Kidney capillary endothelial cell (primary cell): ENCODE results near the gene ZNF556.
A peak's percentile ranks its signal among the peaks of the same experiment; 100 is the strongest.
"Not testable (repeated sequence)": the region's sequence is repeated elsewhere in the genome, so short reads cannot be mapped to it uniquely, and the experiment has no call there.

Experiments used
- DNase-seq: peaks from one replicate; pipeline ENCODE4 v3.0.0-alpha.2; 2018; ENCODE audit warnings: low spot score

ZNF556 gene

DNA sequence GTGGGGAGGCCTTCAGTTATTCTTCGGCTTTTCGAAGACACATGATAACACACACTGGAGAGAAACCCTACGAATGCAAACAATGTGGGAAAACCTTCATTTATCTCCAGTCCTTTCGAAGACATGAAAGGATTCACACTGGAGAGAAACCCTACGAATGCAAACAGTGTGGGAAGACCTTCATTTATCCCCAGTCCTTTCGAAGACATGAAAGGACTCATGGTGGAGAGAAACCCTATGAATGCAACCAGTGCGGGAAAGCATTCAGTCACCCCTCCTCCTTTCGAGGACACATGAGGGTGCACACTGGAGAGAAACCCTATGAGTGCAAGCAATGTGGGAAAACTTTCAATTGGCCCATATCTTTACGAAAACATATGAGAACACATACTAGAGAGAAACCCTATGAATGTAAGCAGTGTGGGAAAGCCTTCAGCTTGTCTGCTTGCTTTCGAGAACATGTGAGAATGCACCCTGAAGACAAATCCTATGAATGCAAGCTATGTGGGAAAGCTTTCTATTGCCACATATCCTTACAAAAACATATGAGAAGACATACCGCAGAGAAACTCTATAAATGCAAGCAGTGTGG lies 14.0 kb upstream of the ZNF556 start:
- no peak for DNase-seq

DNA sequence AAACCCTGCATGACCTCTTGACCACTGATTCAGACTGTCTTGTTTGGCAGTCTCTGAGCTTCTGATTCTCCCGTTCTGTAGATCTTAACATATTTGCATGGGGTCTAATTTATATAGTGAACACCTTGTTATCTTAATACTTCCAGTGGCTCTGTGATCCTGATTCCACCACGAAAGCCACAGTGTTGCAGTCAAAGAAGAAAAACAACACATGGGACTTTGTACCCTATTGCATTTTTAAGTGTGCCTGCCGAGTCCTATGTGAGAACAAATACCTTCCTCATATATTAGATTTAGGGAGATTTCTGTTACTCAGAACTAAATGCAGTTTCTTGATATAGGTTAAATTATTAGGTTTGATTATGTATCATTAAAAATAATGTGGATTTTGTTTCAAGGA lies 12.3 kb upstream of the ZNF556 start:
- DNase-seq = no peak

DNA sequence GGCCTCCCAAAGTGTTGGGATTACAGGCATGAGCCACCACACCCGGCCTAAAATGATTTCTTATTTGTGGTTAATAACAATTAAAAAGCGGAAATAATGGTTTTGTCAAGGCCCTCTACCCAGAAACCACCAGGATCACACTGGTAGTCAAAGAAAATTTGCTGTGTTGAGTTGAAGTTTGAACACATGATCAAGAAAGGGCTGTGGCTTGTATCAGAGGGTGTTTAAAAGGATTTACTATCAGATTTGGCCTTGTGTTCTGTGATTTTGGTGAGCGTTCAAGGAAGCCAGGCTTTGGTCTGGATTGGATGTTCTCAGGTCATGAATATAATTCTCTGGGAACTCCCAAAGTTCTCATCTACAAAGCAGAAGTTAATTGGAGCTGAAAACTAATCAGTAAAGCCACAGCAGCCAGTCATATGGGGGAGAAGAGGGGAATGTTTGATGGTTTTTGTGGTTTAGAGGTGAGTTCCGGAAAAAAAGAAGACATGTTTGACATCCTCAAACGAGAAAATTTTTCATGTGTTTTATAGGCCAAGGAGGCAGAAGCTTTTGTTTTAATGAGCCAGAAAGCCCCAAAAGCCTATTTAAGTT lies 10.6 kb upstream of the ZNF556 start:
- DNase-seq = no peak

DNA sequence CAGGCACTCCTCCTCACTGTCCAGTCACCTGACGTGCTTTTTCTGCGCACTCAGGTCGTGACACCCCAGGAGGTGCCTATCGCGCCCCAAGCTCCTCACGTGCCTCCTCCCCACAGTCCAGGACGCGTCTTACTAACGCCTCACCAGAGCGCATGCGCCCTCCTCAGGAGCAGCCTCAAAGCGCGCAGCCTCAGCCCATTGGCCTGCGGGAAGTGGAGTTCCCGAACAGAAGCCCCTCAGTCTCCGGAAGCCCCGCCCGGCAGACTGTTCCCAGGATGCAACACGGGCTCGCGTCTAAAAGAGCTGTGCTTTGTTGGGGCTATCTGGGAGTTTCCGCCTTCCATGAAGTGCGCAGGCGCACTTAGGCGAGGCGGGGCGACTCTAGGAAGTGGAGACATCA lies 8.3 kb upstream of the ZNF556 start:
- DNase-seq = no peak

DNA sequence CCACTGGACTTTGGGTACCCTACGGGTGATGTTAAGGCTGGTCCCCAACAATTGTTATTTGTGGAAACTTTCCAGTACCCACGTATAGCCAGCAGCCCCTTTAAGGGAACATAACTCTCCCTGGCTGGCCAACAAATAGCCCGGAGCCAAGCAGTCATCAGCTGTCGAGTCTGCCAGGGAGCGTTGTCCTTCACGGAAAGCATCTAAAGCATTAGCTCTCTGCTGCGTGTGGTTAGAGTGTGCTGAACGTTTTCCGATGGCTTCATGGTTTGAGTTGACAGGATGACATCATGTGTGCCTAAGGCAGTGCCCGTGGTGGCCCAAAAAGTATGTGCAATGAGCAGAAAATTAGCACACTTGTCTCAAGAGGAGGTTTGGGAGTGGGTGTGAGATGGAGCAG lies 3.3 kb upstream of the ZNF556 start:
- no peak for DNase-seq

DNA sequence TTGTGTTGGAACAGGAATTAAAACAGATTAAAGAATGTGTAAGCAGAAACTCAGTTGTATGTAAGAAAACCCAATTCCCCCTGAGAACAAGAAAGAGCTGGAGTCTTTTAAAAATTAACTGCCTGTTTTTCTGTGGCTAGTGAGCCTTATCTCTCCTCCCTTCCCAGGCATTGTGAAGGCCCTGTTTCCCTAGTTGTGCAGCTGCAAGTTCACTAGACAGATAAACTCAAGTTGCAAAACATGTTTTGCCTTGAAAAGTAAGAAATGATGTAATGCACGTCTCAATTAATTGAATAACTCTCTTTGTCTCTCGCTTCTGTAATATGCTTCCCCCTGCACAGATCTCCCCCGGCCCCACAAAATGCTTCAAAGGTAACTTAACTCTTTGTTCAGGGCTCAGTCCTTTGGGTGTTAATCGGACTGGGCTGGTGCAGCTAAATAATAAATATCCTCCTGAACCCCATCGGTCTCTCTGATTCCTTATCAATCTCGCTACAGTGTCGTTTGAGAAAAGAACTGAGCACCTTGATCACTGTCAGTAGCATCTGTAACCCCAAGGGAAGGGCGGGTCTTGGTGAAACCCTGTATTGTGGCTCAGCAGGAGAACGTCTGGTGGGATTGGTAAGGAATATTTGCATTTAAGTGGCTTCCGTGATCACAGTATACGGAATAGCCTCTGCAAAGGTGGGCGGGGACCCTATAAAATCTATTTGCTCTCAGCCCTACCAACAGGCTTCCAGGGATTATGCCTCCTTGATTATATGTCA lies 1.6 kb upstream of the ZNF556 start:
- DNase-seq = no peak

DNA sequence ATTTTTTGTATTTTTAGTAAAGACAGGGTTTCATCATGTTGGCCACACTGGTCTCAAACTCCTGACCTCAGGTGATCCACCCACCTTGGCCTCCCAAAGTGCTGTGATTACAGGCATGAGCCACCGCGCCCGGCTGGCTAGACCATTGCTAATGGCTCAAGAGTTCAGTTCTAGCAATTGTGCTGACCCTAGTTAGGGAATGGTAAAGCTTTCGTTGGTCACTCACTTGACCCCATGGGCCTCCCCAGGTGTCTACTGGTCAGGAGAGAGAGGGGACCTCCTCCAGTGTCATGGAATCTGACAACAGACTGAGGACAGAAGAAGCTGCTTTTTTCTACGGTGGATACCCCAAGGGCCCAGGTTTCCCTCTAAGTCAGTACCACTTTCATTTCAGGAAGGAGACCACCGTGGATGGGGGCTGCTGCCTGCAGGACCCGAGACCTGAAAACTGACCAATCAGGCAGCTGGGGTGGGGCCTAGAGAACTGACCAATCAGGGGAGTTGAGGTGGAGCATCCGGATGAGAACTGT lies 575 bp upstream of the ZNF556 start:
- no peak for DNase-seq

DNA sequence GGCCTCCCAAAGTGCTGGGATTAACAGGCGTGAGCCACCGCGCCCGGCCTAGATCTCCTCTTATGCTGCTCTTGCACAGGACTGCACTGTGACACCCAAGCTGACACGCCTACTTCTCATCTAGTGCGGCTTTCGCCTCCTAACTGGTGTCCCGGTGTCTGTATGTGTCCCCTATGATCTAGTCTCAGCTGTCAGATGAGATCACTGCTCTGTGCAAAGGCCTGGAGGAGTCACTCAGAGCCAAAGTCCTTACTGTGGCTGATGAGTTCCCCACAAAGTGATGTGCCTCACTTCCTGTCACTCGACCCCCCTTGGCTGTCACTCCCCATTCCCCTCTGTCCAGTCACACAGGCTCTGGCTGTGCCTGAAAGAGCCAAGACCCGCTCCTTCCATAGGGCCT lies 2.5 kb downstream of the ZNF556 start:
- DNase-seq = no peak

DNA sequence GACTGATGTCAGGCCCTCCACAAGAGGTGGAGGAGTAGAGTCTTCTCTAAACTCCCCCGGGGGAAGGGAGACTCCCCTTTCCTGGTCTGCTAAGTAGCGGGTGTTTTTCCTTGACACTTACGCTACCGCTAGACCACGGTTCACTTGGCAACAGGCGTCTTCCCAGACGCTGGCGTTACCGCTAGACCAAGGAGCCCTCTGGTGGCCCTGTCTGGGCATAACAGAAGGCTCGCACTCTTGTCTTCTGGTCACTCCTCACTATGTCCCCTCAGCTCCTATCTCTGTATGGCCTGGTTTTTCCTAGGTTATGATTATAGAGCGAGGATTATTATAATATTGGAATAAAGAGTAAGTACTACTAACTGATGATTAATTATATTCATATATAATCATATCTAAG lies 5.0 kb downstream of the ZNF556 start:
- DNase-seq = not testable (repeated sequence)

DNA sequence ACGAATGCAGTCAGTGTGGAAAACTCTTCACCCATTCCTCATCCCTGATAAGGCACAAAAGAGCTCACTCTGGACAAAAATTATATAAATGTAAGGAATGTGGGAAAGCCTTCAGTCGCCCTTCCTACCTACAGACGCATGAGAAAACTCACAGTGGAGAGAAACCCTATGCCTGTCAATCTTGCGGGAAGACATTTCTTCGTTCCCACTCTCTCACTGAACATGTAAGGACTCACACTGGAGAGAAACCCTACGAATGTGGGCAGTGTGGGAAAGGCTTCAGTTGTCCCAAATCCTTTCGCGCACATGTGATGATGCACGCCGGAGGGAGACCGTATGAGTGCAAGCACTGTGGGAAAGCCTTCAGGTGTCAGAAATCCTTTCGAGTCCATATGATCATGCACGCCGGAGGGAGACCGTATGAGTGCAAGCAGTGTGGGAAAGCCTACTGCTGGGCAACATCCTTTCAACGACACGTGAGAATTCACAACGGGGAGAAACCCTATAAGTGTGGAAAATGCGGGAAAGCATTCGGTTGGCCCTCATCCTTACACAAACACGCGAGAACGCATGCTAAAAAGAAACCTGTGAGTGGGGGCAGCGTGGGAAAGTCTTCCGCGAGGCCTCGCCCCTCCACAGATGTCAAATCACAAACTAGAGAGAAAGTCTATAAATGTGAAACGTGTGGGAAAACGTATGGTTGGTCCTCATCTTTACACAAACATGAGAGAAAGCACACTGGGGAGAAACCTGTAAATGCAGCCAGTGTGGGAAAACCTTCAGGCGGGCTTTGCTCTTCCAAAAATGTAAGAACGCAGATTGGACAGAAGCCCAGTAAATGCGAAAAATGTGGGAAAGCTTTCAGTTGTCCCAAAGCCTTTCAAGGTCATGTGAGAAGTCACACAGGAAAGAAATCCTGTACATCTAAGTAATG lies 10.5 kb downstream of the ZNF556 start:
- DNase-seq = no peak

DNA sequence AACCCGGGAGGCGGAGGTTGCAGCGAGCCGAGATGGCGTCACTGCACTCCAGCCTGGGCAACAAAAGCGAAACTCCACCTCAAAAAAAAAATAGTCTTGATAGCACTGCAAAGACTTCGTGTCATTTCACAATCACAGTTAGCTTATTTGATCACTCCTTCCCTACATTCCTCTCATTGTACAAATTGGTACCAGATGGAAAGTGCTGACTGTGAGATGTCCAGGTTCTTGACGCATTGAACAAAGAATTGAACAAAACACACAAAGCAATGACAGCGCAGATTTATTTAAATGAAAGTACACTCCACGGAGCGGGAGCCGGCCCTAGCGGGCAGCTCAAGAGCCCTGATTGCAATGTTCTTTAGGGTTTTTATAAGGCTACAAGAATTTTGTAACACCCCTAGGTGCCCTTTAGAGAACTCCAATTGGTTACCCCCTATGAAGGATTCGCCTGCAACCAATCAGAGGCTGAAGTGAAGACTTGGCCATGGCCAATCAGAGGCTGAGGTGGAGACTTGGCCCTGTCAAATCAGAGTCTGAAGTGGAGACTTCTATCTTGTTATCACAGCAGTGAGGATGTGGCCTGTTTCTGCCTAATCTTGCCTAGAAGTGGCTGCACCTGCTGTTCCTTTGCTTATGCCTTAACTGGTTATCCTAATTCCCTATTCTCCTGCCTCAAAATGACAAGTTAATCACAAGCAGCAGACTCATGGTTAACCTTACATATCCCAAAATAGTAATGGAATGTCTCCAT lies 16.7 kb downstream of the ZNF556 start:
- no peak for DNase-seq

DNA sequence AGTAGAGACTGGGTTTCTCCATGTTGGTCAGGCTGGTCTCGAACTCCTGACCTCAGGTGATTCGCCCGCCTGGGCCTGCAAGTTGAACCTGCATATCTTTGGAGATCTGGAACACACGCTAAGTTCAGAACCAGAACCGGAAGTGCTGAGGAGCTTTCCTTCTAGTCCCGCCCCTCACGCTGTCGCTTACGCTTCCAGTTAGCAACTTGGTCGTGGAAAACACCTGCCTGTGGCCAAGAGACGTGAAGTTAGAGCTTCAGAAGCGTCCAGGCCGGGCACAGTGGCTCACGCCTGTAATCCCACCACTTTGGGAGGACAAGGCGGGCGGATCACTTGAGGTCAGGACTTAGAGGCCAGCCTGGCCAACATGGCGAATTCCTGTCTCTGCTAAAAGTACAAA lies 18.6 kb downstream of the ZNF556 start:
- no peak for DNase-seq

DNA sequence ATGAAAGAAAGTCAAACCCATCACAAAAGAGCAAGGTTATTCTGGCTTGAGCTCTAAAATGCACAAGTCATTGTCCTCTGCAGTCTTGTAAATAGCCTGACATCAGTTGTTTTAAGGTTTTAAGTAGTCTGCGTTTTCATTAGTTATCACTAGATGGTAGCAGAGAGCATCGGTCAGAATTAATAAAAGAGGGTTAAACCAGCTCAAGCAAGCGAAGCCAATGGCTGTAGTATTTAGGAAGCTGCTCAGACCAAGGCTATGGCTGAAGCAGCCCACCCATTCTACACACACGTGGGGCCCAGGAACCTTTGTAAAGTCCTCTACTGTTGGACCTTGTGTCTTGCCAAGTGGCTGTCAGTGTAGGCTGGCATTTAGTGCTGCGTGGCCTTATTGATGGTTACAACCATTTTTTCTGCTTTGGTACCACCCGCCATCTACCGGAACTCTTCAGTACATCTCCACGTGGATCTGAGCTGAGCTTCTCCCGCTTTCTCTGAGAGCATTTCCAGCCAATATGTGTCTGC lies 20.3 kb downstream of the ZNF556 start:
- DNase-seq = peak; percentile 65

DNA sequence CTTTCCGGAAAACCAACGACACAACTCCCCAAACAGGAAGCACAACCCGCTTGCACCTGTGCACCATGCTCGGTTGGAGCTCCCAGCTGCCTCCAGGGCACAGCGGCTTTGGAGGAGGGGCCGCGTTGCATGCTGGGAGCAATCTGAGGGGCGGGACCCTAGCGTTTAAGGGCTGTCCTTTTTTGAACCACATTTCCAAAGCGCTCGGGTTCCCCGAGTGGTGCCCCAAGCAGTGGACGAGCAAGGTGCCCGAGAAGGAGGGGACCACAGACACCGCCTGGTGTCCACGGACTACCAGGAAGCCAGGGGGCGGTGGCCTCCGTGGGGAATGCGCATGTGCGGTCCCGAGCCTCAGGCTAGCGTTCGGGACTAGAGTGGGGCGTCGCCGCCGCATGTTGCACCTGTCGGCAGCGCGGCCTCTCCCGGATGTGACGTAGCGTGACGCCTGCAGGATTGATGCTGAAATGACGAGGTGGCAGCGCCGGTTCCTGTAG lies 21.6 kb downstream of the ZNF556 start:
- DNase-seq = no peak

DNA sequence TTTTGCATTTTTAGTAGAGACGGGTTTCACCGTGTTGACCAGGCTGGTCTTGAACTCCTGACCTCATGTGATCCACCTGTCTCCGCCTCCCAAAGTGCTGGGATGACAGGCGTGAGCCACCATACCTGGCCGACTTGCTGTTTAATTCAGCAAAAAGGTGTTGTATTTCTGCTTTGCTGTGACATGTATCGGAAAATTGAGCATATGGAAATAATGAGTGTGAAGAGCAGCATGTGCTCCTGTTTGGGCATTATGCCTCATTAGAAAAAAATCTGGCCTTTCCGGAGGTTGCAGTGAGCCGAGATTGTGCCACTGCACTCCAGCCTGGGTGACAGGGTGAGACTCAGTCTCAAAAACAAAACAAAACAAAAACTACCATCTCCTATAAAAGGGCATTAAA lies 23.4 kb downstream of the ZNF556 start:
- not testable (repeated sequence) for DNase-seq

DNA sequence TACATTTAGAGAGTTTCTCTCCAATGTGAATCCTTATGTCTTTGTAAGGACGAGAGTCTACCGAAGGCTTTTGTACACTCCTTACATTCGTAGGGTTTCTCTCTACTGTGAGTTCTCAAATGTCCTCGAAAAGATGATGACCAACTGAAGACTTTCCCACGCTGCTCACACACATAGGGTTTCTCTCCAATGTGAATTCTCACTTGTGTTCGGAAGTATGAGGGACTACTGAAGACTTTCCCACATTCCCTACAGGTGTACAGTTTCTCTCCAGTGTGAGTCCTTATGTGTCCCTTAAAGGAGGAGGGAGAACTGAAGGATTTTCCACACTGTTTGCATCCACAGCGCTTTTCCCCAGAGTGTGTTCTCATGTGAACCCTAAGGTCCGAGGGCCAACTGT lies 29.6 kb downstream of the ZNF556 start:
- no peak for DNase-seq

DNA sequence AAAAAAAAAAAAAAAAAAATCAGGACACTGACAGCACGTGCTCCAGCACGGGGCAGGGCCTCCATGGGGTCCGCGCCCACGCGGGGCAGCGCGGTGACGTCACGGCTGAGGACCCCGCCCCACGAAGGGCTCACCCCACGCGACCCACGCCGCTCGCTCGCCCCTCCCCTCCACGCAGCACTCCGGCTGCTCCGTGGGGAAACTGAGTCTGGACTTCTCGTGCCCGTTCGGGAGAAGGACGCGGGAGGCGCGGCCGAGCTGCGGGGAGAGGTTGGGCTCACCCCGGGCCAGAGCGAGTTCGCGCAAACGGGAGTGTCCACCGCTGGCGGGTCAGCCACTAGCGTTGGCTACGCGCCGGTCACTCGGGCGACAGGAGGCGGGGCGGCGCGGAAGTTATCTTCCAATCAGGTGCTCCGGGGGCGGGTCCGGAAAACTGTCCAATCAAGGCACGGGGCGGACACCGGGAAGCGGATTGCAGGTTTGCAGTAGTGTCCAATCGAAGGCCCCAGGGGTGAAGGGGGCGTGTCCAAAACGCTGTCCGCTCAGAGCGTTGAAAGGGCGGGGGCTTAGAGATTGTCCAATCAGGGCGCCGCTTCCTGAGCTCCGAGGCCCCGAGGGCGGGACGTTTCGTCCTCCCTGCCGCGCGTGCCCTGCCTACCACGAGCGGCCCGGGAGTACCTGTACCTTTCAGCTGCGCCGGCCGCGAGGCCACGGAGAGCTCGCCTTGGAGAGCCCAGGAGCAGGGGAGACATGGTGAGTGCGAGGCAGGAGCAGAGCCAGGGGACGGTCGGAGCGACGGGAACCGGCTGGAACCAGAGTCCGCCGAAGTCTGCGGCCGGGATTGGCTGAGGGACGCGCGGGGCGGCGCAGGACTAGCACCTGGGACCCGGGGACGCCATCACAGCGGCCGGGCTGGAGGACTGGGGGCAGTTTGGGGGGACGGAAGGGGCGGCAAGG lies 33.4 kb downstream of the ZNF556 start, which contains the start of gene ZNF57:
Gene ZNF57 (plus strand): TSS at position 633 of the 957 bp plus-strand sequence. CDS start 118 bp downstream, at position 751.
- peak; percentile 99 for DNase-seq

DNA sequence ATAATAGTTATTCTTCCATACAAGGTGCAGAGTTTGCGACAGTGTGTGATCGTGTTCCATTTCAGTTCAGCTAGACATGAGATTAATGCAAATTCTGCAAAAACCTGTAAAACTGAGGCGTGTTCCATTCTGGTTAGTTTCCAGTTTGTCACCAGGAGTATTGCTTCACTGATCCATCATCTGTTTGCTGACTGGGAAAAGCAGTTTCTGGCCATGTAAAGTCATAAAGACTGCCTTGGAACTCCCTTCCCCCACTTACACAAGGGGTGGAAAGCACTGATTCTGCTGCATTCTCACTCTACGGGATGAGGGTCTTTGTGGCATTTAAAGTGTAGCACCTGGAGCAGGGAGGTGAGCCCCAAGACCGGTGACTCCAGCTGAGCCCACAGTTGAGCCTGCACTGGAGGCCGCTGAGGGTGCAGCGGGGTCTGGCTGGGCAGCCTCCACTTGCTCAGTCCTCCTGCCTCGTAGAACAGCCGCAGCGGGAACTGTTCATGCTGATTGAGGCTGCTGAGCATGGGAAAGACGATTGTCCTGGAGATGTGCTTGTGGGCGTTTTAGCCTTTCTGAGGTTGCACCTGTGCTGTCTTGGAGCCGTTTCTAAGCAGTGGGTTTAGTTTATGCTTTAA lies 35.6 kb downstream of the ZNF556 start:
- no peak for DNase-seq

DNA sequence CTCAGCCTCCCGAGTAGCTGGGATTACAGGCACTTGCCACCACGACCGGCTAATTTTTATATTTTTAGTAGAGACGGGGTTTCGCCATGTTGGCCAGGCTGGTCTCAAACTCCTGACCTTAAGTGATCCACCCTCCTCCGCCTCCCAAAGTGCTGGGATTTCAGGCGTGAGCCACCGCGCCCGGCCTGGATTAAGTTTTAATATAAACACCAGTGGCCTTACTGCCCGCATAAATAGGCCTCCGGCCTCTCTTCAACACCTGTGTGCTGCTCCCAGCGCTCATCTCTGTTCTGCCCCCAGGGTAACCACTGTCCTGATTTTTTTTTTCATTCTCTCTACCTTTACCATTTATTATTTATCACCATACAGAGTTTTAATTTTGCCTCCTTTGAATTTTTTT lies 36.2 kb downstream of the ZNF556 start:
- DNase-seq = not testable (repeated sequence)
